ENCODE data around the gene CSNK2A1.
"Not testable (repeated sequence)": the region's sequence is repeated elsewhere in the genome, so short reads cannot be mapped to it uniquely, and the experiment has no call there.

Gene CSNK2A1

GRCh38 chr20:487655-488054 lies 55.9 kb downstream of the CSNK2A1 start:
- Histone ChIP-seq H3K4me3 (ENCODE audit: low read length) (no peak overlapping the region), H3K27ac (ENCODE audit: low read depth, low read length) (no peak overlapping the region), H3K9ac (ENCODE audit: low read length) (no peak overlapping the region), H3K36me3 (ENCODE audit: control insufficient read depth, insufficient read depth, low read length) (peaks cover 37% of the 10 kb centered on the region), H3K27me3 (ENCODE audit: control insufficient read depth, insufficient read depth, low read length) (no peaks in the 10 kb centered on the region), H3K4me1 (ENCODE audit: control insufficient read depth, insufficient read depth, low read length) (no peaks in the 10 kb centered on the region)

DNA sequence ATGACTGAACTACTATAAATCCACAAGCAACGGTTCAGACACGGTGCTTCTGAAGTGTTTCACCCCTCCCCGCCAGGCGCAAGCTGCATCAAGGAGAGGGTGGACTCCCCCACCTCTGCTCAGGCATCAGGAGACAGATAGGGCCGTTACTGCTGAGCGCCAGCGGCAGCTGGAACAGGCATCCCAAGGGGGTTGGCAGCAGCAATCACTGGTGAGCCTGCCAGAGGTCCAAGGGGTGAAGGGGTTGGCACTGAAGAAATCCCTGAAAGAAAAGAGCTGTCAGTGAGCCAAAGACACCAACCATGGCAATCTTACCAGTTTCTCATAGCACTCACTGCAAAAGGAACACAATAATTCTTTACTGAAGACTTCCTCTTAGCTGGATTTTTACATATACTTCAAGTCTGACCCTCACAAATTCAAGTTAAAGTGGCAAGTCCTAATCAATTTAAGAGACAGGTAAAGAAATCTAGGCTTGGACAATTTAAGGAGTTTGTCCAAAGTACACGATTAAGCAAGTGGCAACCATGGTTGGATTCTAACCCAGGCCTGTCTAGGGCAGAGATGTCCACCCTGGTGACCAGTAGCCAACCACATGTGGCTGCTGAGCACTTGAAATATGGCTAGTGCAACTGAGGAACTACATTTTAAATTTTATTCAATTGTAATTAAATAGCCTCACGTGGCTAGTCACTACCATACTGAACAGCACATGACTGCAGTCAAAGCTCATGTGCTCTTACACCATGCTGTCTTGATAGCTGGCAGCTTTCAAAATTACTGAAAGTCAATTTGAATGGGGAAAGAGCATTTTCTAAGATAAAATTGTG lies 59.6 kb downstream of the CSNK2A1 start:
- H3K9ac ChIP-seq (ENCODE audit: low read length): no peak overlapping the region
- no peaks in the 10 kb centered on the region for H3K27me3 ChIP-seq (ENCODE audit: control insufficient read depth, insufficient read depth, low read length)
- H3K4me3 ChIP-seq (ENCODE audit: low read length): no peak overlapping the region
- H3K27ac ChIP-seq (ENCODE audit: low read depth, low read length): no peak overlapping the region
- no peaks in the 10 kb centered on the region for H3K4me1 ChIP-seq (ENCODE audit: control insufficient read depth, insufficient read depth, low read length)
- H3K36me3 ChIP-seq (ENCODE audit: control insufficient read depth, insufficient read depth, low read length): peaks cover 38% of the 10 kb centered on the region

- H3K36me3 ChIP-seq (ENCODE audit: control insufficient read depth, insufficient read depth, low read length): peaks cover 20% of the 10 kb centered on the region
Measured at GRCh38 chr20:481167-481566, 62.4 kb downstream of the CSNK2A1 start.

GRCh38 chr20:480044-480443 lies 63.5 kb downstream of the CSNK2A1 start:
- Histone ChIP-seq H3K27ac (ENCODE audit: low read depth, low read length) (no peak overlapping the region), H3K4me3 (ENCODE audit: low read length) (no peak overlapping the region), H3K36me3 (ENCODE audit: control insufficient read depth, insufficient read depth, low read length) (peaks cover 18% of the 10 kb centered on the region), H3K9ac (ENCODE audit: low read length) (no peak overlapping the region), H3K27me3 (ENCODE audit: control insufficient read depth, insufficient read depth, low read length) (no peaks in the 10 kb centered on the region), H3K4me1 (ENCODE audit: control insufficient read depth, insufficient read depth, low read length) (no peaks in the 10 kb centered on the region)

More at GRCh38 chr20:481167-481566, 62.4 kb downstream of the CSNK2A1 start:
- Histone ChIP-seq H3K4me1 (ENCODE audit: control insufficient read depth, insufficient read depth, low read length) (no peaks in the 10 kb centered on the region), H3K4me3 (ENCODE audit: low read length) (no peak overlapping the region), H3K9ac (ENCODE audit: low read length) (no peak overlapping the region), H3K27ac (ENCODE audit: low read depth, low read length) (no peak overlapping the region), H3K27me3 (ENCODE audit: control insufficient read depth, insufficient read depth, low read length) (no peaks in the 10 kb centered on the region)

DNA sequence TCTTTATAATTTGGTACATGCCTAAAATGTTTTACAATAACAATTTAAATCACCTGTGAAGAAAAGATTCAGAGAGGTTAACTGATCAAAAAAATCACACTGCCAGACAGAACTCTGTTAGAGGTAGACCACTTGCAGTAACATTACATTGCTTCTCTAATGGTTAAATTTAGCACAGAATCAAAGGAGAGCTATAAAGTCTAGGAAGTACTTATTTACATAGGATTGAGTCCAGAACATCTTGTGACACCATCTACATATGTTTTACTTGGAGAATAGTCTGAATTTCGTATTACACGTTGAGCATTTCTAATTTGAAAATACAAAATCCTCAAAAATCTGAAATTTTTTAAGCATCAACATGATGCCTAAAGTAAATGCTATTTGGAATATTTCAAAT lies 64.1 kb downstream of the CSNK2A1 start:
- Histone ChIP-seq H3K9ac (ENCODE audit: low read length) (no peak overlapping the region), H3K27ac (ENCODE audit: low read depth, low read length) (no peak overlapping the region), H3K4me3 (ENCODE audit: low read length) (no peak overlapping the region), H3K36me3 (ENCODE audit: control insufficient read depth, insufficient read depth, low read length) (peaks cover 18% of the 10 kb centered on the region), H3K27me3 (ENCODE audit: control insufficient read depth, insufficient read depth, low read length) (no peaks in the 10 kb centered on the region), H3K4me1 (ENCODE audit: control insufficient read depth, insufficient read depth, low read length) (no peaks in the 10 kb centered on the region)

GRCh38 chr20:478949-479429 lies 64.6 kb downstream of the CSNK2A1 start:
- Histone ChIP-seq H3K9ac (ENCODE audit: low read length) (no peak overlapping the region), H3K27ac (ENCODE audit: low read depth, low read length) (no peak overlapping the region), H3K4me3 (ENCODE audit: low read length) (no peak overlapping the region), H3K27me3 (ENCODE audit: control insufficient read depth, insufficient read depth, low read length) (no peaks in the 10 kb centered on the region), H3K36me3 (ENCODE audit: control insufficient read depth, insufficient read depth, low read length) (peaks cover 18% of the 10 kb centered on the region), H3K4me1 (ENCODE audit: control insufficient read depth, insufficient read depth, low read length) (no peaks in the 10 kb centered on the region)

GRCh38 chr20:478010-478948 lies 65.3 kb downstream of the CSNK2A1 start:
- Histone ChIP-seq H3K36me3 (ENCODE audit: control insufficient read depth, insufficient read depth, low read length) (peaks cover 16% of the 10 kb centered on the region), H3K4me1 (ENCODE audit: control insufficient read depth, insufficient read depth, low read length) (no peaks in the 10 kb centered on the region), H3K27me3 (ENCODE audit: control insufficient read depth, insufficient read depth, low read length) (no peaks in the 10 kb centered on the region), H3K9ac (ENCODE audit: low read length) (no peak overlapping the region), H3K4me3 (ENCODE audit: low read length) (no peak overlapping the region), H3K27ac (ENCODE audit: low read depth, low read length) (no peak overlapping the region)

- not testable (repeated sequence) for H3K36me3 ChIP-seq (ENCODE audit: control insufficient read depth, insufficient read depth, low read length); H3K27ac ChIP-seq (ENCODE audit: low read depth, low read length); H3K4me3 ChIP-seq (ENCODE audit: low read length); H3K4me1 ChIP-seq (ENCODE audit: control insufficient read depth, insufficient read depth, low read length); H3K27me3 ChIP-seq (ENCODE audit: control insufficient read depth, insufficient read depth, low read length); H3K9ac ChIP-seq (ENCODE audit: low read length)
Measured at GRCh38 chr20:476561-477249, 66.9 kb downstream of the CSNK2A1 start.

- Histone ChIP-seq H3K4me3 (ENCODE audit: low read length) (no peak overlapping the region), H3K4me1 (ENCODE audit: control insufficient read depth, insufficient read depth, low read length) (no peaks in the 10 kb centered on the region), H3K9ac (ENCODE audit: low read length) (no peak overlapping the region), H3K27me3 (ENCODE audit: control insufficient read depth, insufficient read depth, low read length) (no peaks in the 10 kb centered on the region), H3K27ac (ENCODE audit: low read depth, low read length) (no peak overlapping the region), H3K36me3 (ENCODE audit: control insufficient read depth, insufficient read depth, low read length) (peaks cover 4% of the 10 kb centered on the region)
Measured at GRCh38 chr20:475463-476357, 67.9 kb downstream of the CSNK2A1 start.

DNA sequence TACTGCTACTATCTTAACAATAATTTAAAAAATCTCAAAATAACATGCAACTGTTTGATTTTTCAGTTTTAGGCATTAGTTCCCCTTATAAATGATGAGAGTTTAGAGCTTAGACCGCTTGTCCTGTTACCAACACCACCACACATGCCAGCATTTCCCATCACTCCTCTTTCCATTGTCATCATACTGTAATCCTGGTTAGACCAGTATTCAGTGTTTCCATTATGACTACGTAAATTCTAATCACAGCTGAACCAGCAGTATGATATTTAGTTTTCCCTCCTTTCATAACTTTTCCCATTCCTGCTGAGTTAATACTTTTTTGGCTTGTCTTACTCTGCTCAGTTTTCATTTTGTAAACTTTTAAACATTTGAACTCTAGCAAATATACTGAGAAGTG lies 69.0 kb downstream of the CSNK2A1 start:
- H3K36me3 ChIP-seq (ENCODE audit: control insufficient read depth, insufficient read depth, low read length): peaks cover 4% of the 10 kb centered on the region
- H3K4me1 ChIP-seq (ENCODE audit: control insufficient read depth, insufficient read depth, low read length): no peaks in the 10 kb centered on the region
- no peaks in the 10 kb centered on the region for H3K27me3 ChIP-seq (ENCODE audit: control insufficient read depth, insufficient read depth, low read length)
- no peak overlapping the region for H3K27ac ChIP-seq (ENCODE audit: low read depth, low read length)
- no peak overlapping the region for H3K4me3 ChIP-seq (ENCODE audit: low read length)
- H3K9ac ChIP-seq (ENCODE audit: low read length): no peak overlapping the region

GRCh38 chr20:472889-473292 lies 70.7 kb downstream of the CSNK2A1 start:
- Histone ChIP-seq H3K4me1 (ENCODE audit: control insufficient read depth, insufficient read depth, low read length) (no peaks in the 10 kb centered on the region), H3K4me3 (ENCODE audit: low read length) (no peak overlapping the region), H3K27me3 (ENCODE audit: control insufficient read depth, insufficient read depth, low read length) (no peaks in the 10 kb centered on the region), H3K36me3 (ENCODE audit: control insufficient read depth, insufficient read depth, low read length) (no peaks in the 10 kb centered on the region), H3K9ac (ENCODE audit: low read length) (no peak overlapping the region), H3K27ac (ENCODE audit: low read depth, low read length) (no peak overlapping the region)
